Transverse colon (tissue), 4 donors: ENCODE measurements around the gene HOXD10. TPM values are rescaled to one million over a fixed set of nuclear protein-coding genes. Genes with fewer than 3 reads are reported as not detected.

Experiments used
- DNase-seq: peaks from one replicate; pipeline ENCODE4 v3.0.0-alpha.2; 2019
- H3K27ac ChIP-seq, 4 donors: fragments of 200-600 bp; sonication (generic); 2 replicates each; pipeline ENCODE4 v1.5.1; 2016 to 2018; ENCODE audit warnings: inconsistent platforms in 4 of 4
- H3K27me3 ChIP-seq: fragments of 200-600 bp; sonication (generic); 2 replicates; pipeline ENCODE4 v1.5.1; 2017; ENCODE audit warnings: inconsistent platforms
- H3K36me3 ChIP-seq, 4 donors: fragments of 200-600 bp; sonication (generic); 2 replicates each; pipeline ENCODE4 v1.5.1; 2017 to 2019; ENCODE audit warnings: inconsistent platforms in 4 of 4
- H3K4me1 ChIP-seq, 4 donors: fragments of 200-600 bp; sonication (generic); 2 replicates each; pipeline ENCODE4 v1.5.1; 2017 to 2020; ENCODE audit warnings: inconsistent platforms in 4 of 4
- H3K4me3 ChIP-seq, 4 donors: fragments of 200-600 bp; sonication (generic); 1 replicate in 1 of 4; 2 replicates in 3 of 4; pipeline versions ENCODE4 v1.5.1 to v1.6.1; 2017 to 2019; ENCODE audit warnings: inconsistent platforms in 4 of 4
- H3K9me3 ChIP-seq, 2 donors: fragments of 200-600 bp; sonication (generic); 2 replicates each; pipeline ENCODE4 v1.5.1; 2017 to 2019; ENCODE audit warnings: inconsistent platforms in 2 of 2
- CTCF ChIP-seq, 5 experiments: fragments of 200-600 bp in 3 of 5; fragments of 450-650 bp in 2 of 5; sonication (generic) in 3 of 5; IDR thresholded peaks; 1 replicate in 2 of 5; 2 replicates in 3 of 5; pipeline ENCODE4 v1.5.1; 2016 to 2017; ENCODE audit warnings: antibody characterized with exemption in 5 of 5, inconsistent platforms in 3 of 5, mild to moderate bottlenecking in 2 of 5, moderate library complexity in 1 of 5
- EP300 ChIP-seq: sonication (generic); formaldehyde crosslinking; IDR thresholded peaks from one replicate; pipeline ENCODE4 v1.6.1; 2017; ENCODE audit warnings: antibody characterized with exemption, low read depth
- POLR2A ChIP-seq: fragments of 450-650 bp; IDR thresholded peaks from one replicate; pipeline ENCODE4 v1.6.1; 2016; ENCODE audit warnings: antibody characterized with exemption, mild to moderate bottlenecking, moderate library complexity
- POLR2AphosphoS5 ChIP-seq, 3 donors: sonication (generic); formaldehyde crosslinking; IDR thresholded peaks; one replicate each; pipeline ENCODE4 v1.6.1; 2016; ENCODE audit warnings: antibody characterized with exemption in 3 of 3
- WGBS, 2 donors: methylation state at CpG; one replicate each; pipeline ENCODE4 v1.1.5; 2018; ENCODE audit warnings: low coverage in 1 of 2; 5-methylcytosine and 5-hydroxymethylcytosine counted together
- in situ Hi-C, 4 donors: fragments of 200-750 bp; cut with MboI; loops; one replicate each; pipeline versions ENCODE4 v1.15.0 to v1.15.1; 2017; ENCODE audit warnings: low sequenced_read_pairs in 3 of 4, low pct_ligation_motif_present in 1 of 4, low pct_unique_long_range_greater_than_20kb in 1 of 4
- intact Hi-C: fragments of 100-400 bp; cut with DNase I; formaldehyde crosslinking; loops from one replicate; pipeline ENCODE4 v1.15.1; 2023; ENCODE audit warnings: low total_unique reads
- total RNA-seq, 4 donors: library from RNA; depleted of rRNA; stranded (reverse); fragments of >200 nt; gene quantifications; one replicate each; pipeline ENCODE4 v1.1.0, GENCODE V29; 2016

HOXD10 gene
- total RNA-seq, 4 donors from 2014 or later = 1.1 to 25.1 (median 7.6) TPM

GRCh38 chr2:176139661-176140512 is 23.3 kb downstream of the HOXD10 start:
- no peak for DNase-seq
- no peak for TF ChIP-seq EP300
- TF ChIP-seq POLR2AphosphoS5 (IDR thresholded peaks at IDR 0.05) = no peak
- TF ChIP-seq POLR2A = no peak
- TF ChIP-seq CTCF (IDR thresholded peaks at IDR 0.05) = no peak

GRCh38 chr2:176140513-176141317 is 24.1 kb downstream of the HOXD10 start:
- intact Hi-C loops = loop anchor here (1.0 to 5.0 kb wide), 4 partner anchors 316 to 1017 kb away; no protein-coding TSS in a partner anchor
- TF ChIP-seq POLR2A (no peak), POLR2AphosphoS5 (IDR thresholded peaks at IDR 0.05) (peak in 1 of 3 donors; percentile 40), CTCF (IDR thresholded peaks at IDR 0.05) (peak; percentile 90 to 99 (median 96))

More at GRCh38 chr2:176139661-176140512, 23.3 kb downstream of the HOXD10 start:
- Histone ChIP-seq H3K36me3 (no peaks in the 10 kb centered on the region), H3K9me3 (no peaks in the 10 kb centered on the region), H3K27me3 (peaks cover 33% of the 10 kb centered on the region), H3K4me1 (peaks cover 16 to 51% (median 26%) of the 10 kb centered on the region in 4 donors), H3K4me3 (peak overlapping the region in 3 of 4 donors; percentile 46 to 73 (median 47)), H3K27ac (peak overlapping the region; percentile 91 to 96 (median 94))
- 27 to 31% methylated on average over 14 to 39 of the region's 41 CpGs for WGBS, 2 donors
- in situ Hi-C loops (loop anchor here (5.0 to 25.0 kb wide), 6 partner anchors 317 to 672 kb away; no protein-coding TSS in a partner anchor), intact Hi-C loops (loop anchor here (1.0 to 5.0 kb wide), 5 partner anchors 317 to 1017 kb away; no protein-coding TSS in a partner anchor)

GRCh38 chr2:176142281-176142680 is 25.7 kb downstream of the HOXD10 start:
- DNase-seq = no peak
- in situ Hi-C loops = loop anchor here in 3 of 4 donors (5.0 to 25.0 kb wide), 4 partner anchors 315 to 670 kb away; no protein-coding TSS in a partner anchor

More at GRCh38 chr2:176140513-176141317, 24.1 kb downstream of the HOXD10 start:
- peak overlapping the region; percentile 37 to 73 (median 46) for H3K4me3 ChIP-seq
- H3K36me3 ChIP-seq = no peaks in the 10 kb centered on the region
- peak; percentile 76 for DNase-seq
- no peaks in the 10 kb centered on the region for H3K9me3 ChIP-seq
- H3K27me3 ChIP-seq = peaks cover 33% of the 10 kb centered on the region
- peaks cover 10 to 51% (median 24%) of the 10 kb centered on the region in 4 donors for H3K4me1 ChIP-seq
- in situ Hi-C loops = loop anchor here in 3 of 4 donors (5.0 to 25.0 kb wide), 4 partner anchors 317 to 672 kb away; no protein-coding TSS in a partner anchor
- 27% methylated on average over 24 of the region's 48 CpGs; no CpG with 5 or more reads in 1 of the 2 donors for WGBS, 2 donors
- peak overlapping the region; percentile 91 to 96 (median 94) for H3K27ac ChIP-seq

More at GRCh38 chr2:176142281-176142680, 25.7 kb downstream of the HOXD10 start:
- WGBS, 2 donors = 79 to 100% methylated on average over 1 to 2 of the region's 2 CpGs
- intact Hi-C loops = loop anchor here (5.0 kb wide), 2 partner anchors 410 to 1015 kb away; no protein-coding TSS in a partner anchor
- no peak for TF ChIP-seq EP300
- no peak for TF ChIP-seq CTCF (IDR thresholded peaks at IDR 0.05)
- no peak for TF ChIP-seq POLR2A
- TF ChIP-seq POLR2AphosphoS5 (IDR thresholded peaks at IDR 0.05) = no peak
- Histone ChIP-seq H3K27me3 (peaks cover 23% of the 10 kb centered on the region), H3K27ac (no peak overlapping the region), H3K4me1 (peaks cover 18 to 53% (median 31%) of the 10 kb centered on the region in 4 donors), H3K4me3 (no peak overlapping the region), H3K9me3 (no peaks in the 10 kb centered on the region), H3K36me3 (no peaks in the 10 kb centered on the region)
